Stimulated activated CD4-positive, alpha-beta T cell treated with anti-CD3 and anti-CD28 coated beads, Interleukin-1b, Interleukin-23, amount 100 ng/mL, for 4 hours (primary cell): Measurements from ENCODE around the gene OSBP2.

Experiments
- DNase-seq, 2 donors: peaks; one replicate each; pipeline ENCODE4 v3.0.0-alpha.2; 2020; ENCODE audit warnings: low read depth in 2 of 2

The OSBP2 gene

GRCh38 chr22:30881361-30882183, 186.9 kb downstream of the OSBP2 start:
- no peak for DNase-seq

- no peak for DNase-seq
Measured at GRCh38 chr22:30882184-30882717, 187.6 kb downstream of the OSBP2 start.

GRCh38 chr22:30882974-30883533, 188.4 kb downstream of the OSBP2 start:
- no peak for DNase-seq

GRCh38 chr22:30883586-30884145, 189.0 kb downstream of the OSBP2 start:
- DNase-seq: no peak

GRCh38 chr22:30884211-30885000, 189.7 kb downstream of the OSBP2 start:
- no peak for DNase-seq

GRCh38 chr22:30885001-30885366, 190.3 kb downstream of the OSBP2 start:
- DNase-seq: no peak

GRCh38 chr22:30885591-30885990, 190.9 kb downstream of the OSBP2 start:
- no peak for DNase-seq

GRCh38 chr22:30887453-30887852, 192.8 kb downstream of the OSBP2 start:
- no peak for DNase-seq

GRCh38 chr22:30887861-30888260, 193.2 kb downstream of the OSBP2 start:
- no peak for DNase-seq

- no peak for DNase-seq
Measured at GRCh38 chr22:30889268-30889995, 194.8 kb downstream of the OSBP2 start.

- no peak for DNase-seq
Measured at GRCh38 chr22:30889996-30890480, 195.4 kb downstream of the OSBP2 start.

- DNase-seq: peak; percentile 21 to 28
Measured at GRCh38 chr22:30890686-30891442, 196.2 kb downstream of the OSBP2 start.

- no peak for DNase-seq
Measured at GRCh38 chr22:30891443-30891755, 196.7 kb downstream of the OSBP2 start.

- DNase-seq: no peak
Measured at GRCh38 chr22:30891781-30892180, 197.1 kb downstream of the OSBP2 start.

- DNase-seq: no peak
Measured at GRCh38 chr22:30892286-30892685, 197.6 kb downstream of the OSBP2 start.

GRCh38 chr22:30892731-30893221, 198.1 kb downstream of the OSBP2 start:
- DNase-seq: no peak

- DNase-seq: no peak
Measured at GRCh38 chr22:30893434-30894370, 199.0 kb downstream of the OSBP2 start.

- DNase-seq: no peak
Measured at GRCh38 chr22:30894371-30894740, 199.7 kb downstream of the OSBP2 start.
